Measurements from ENCODE around the gene KRTAP10-4. TPM values are rescaled to one million over a fixed set of nuclear protein-coding genes. Genes with fewer than 3 reads are reported as not detected.
A peak's percentile ranks its signal among the peaks of the same experiment; 100 is the strongest.
"Not testable (repeated sequence)": the region's sequence is repeated elsewhere in the genome, so short reads cannot be mapped to it uniquely, and the experiment has no call there.

Gene KRTAP10-4
- total RNA-seq, 1 experiment from 2014 or later = not detected

DNA sequence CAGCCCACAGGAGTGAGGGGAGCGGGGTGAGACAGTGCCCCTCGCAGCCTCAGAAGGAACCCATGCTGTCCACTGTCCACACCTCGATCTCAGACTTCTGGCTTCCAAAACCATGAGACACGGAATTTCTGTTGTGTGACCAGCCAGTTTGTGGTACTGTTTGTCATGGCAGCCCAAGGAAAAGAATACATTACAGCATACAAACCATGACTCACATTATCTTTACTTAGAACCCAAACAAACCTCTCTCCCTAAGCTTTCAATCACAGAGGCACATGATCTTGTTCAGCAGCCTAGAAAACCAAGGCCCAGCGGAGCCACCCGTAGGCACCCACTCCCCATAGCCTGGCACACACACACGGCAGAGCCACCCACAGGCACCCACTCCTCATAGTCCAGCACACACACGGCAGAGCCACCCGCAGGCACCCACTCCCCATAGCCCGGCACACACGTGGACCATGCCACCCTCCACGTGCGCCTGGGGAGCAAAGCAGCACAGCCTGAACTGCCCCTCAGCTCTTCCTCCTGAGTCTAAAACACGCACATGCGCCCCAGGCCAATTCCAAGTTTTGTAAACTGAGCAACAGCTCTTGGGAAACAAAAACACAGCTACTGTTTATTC lies 458 bp upstream of the KRTAP10-4 start:
- peak in 1 of 2 experiments; percentile 17 for DNase-seq (ENCODE audit: low read depth in 1 of 2, low spot score in 2 of 2)
- 0 out of 2 replicates have a peak, but pooled peaks cover 2% of the 10 kb centered on the region for H3K27me3 ChIP-seq (replicated peaks)
- no peaks in the 10 kb centered on the region for H3K9me3 ChIP-seq (replicated peaks)

DNA sequence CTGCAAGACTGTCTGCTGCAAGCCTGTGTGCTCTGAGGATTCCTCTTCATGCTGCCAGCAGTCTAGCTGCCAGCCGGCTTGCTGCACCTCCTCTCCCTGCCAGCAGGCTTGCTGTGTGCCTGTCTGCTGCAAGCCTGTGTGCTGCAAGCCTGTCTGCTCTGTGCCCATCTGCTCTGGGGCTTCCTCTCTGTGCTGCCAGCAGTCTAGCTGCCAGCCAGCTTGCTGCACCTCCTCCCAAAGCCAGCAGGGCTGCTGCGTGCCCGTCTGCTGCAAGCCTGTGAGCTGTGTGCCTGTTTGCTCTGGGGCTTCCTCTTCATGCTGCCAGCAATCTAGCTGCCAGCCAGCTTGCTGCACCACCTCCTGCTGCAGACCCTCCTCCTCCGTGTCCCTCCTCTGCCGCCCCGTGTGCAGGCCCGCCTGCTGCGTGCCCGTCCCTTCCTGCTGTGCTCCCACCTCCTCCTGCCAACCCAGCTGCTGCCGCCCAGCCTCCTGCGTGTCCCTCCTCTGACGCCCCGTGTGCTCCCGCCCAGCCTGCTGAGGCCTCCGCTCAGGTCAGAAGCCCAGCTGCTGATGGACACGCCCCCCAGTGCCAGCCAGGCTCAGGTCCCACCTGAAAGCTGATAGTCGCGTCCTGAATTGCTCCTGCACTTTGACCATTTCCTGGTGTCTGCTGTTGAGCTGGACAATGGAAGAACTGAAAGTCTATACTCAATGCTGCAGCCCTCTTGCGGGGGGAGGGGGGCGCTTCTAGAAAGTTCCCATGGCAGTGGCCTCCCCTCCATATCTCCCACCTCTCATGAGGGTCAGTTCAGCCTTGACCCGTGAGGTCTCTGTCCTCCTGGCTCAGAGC lies 1.2 kb downstream of the KRTAP10-4 start:
- Histone ChIP-seq H3K9me3 (replicated peaks) (no peaks in the 10 kb centered on the region), H3K27ac (no peak overlapping the region), H3K4me1 (replicated peaks) (no peaks in the 10 kb centered on the region), H3K4me3 (no peak overlapping the region), H3K36me3 (no peaks in the 10 kb centered on the region), H3K27me3 (replicated peaks) (0 out of 2 replicates have a peak, but pooled peaks cover 2% of the 10 kb centered on the region)
- DNase-seq (ENCODE audit: low read depth in 1 of 2, low spot score in 2 of 2) = no peak

More for the DNA sequence above, 458 bp upstream of the KRTAP10-4 start:
- no peaks in the 10 kb centered on the region for H3K36me3 ChIP-seq
- no peak overlapping the region for H3K4me3 ChIP-seq
- no peaks in the 10 kb centered on the region for H3K4me1 ChIP-seq (replicated peaks)
- H3K27ac ChIP-seq = no peak overlapping the region

DNA sequence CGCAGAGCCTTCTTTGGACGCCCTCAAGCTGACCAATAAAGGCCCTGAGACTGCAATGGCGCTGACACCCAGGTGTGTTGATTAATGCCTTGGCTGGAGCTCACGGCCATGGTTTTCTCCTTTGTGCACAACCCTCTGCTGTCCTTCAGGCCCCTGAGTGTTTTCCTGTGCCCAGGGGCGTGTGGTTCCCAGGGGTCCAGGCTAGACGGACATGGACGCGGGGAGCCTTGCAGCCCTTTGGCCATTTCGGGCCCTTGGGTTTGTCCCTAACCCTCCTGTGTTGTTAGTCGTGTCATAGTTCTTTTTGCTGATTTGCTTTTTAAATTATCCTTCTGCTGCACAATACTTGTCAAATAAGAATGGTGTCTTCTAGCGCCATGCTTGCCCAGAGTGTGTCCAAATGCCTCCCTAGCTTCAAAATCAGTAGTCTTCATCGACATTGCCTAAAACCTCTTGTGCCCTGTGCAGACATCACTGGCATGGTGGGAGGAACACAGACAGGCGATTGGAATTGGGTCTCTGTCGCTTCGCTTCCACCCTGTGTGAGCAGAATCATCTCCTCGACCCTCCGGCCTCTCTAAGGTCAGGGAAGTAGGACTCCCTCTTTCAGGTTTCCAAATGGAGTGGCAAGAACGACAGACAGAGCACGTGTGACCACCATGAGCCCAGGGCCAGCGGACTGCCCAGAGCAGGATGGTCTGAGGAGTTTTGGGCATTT lies 1.9 kb downstream of the KRTAP10-4 start:
- DNase-seq (ENCODE audit: low read depth in 1 of 2, low spot score in 2 of 2) = no peak
- 0 out of 2 replicates have a peak, but pooled peaks cover 2% of the 10 kb centered on the region for H3K27me3 ChIP-seq (replicated peaks)
- no peak overlapping the region for H3K27ac ChIP-seq
- H3K4me3 ChIP-seq = no peak overlapping the region
- H3K36me3 ChIP-seq = no peaks in the 10 kb centered on the region
- no peaks in the 10 kb centered on the region for H3K4me1 ChIP-seq (replicated peaks)
- no peaks in the 10 kb centered on the region for H3K9me3 ChIP-seq (replicated peaks)

DNA sequence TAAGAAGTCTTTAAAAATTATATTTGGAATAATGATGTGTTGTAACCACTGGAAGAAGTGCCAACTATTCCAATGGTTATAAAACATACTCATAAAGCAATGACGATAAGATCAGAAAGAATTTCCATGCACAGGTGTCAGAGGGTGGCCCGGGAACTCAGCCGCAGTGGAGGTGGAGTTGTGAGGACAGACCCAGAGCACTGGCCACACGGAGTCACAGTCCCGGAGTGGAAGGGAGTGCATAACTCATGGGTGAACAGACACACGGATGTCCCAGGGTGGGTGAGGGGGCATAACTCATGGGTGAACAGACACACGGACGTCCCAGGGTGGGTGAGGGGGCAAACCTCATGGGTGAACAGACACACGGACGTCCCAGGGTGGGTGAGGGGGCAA lies 2.5 kb downstream of the KRTAP10-4 start:
- no peaks in the 10 kb centered on the region for H3K4me1 ChIP-seq (replicated peaks)
- H3K36me3 ChIP-seq = no peaks in the 10 kb centered on the region
- no peak overlapping the region for H3K27ac ChIP-seq
- H3K9me3 ChIP-seq (replicated peaks) = no peaks in the 10 kb centered on the region
- H3K27me3 ChIP-seq (replicated peaks) = no peaks in the 10 kb centered on the region
- no peak overlapping the region for H3K4me3 ChIP-seq
- no peak for DNase-seq (ENCODE audit: low read depth in 1 of 2, low spot score in 2 of 2)

DNA sequence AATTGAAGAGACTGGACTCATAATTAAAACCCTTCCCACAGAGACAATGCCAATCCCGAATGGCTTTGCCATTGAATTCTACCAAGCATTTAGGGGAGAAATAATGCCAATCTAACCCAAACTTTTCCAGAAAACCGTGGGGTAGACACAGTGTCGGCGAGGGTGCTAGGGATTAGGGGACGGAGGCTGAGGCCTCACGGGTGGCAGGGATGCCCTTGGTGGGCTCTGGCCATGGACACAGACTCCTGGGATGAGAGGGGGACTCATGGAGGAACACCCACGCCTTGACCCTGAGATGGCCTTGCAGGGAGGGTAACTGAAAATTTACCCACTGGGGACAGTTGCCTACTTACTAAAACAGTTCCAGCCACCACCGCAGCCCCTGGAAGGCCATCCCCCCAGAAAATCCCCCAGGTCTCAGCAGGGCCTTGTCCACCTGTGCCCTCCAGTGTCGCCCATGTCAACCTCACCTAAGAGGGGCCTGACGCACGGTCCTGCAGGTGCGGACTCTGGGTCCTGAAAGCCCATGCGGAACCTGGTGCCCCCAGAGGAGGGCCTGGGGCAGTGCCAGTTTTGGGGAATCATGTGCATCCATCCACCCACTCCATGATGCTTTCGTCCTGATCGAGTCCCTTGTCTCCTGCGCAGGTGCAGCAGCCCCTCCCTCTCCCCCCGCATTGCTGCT lies 5.0 kb downstream of the KRTAP10-4 start:
- H3K27ac ChIP-seq = no peak overlapping the region
- no peaks in the 10 kb centered on the region for H3K27me3 ChIP-seq (replicated peaks)
- H3K4me1 ChIP-seq (replicated peaks) = no peaks in the 10 kb centered on the region
- no peaks in the 10 kb centered on the region for H3K36me3 ChIP-seq
- no peak overlapping the region for H3K4me3 ChIP-seq
- no peaks in the 10 kb centered on the region; the same call in 1 of the 2 replicates for H3K9me3 ChIP-seq (replicated peaks)
- DNase-seq (ENCODE audit: low read depth in 1 of 2, low spot score in 2 of 2) = no peak

DNA sequence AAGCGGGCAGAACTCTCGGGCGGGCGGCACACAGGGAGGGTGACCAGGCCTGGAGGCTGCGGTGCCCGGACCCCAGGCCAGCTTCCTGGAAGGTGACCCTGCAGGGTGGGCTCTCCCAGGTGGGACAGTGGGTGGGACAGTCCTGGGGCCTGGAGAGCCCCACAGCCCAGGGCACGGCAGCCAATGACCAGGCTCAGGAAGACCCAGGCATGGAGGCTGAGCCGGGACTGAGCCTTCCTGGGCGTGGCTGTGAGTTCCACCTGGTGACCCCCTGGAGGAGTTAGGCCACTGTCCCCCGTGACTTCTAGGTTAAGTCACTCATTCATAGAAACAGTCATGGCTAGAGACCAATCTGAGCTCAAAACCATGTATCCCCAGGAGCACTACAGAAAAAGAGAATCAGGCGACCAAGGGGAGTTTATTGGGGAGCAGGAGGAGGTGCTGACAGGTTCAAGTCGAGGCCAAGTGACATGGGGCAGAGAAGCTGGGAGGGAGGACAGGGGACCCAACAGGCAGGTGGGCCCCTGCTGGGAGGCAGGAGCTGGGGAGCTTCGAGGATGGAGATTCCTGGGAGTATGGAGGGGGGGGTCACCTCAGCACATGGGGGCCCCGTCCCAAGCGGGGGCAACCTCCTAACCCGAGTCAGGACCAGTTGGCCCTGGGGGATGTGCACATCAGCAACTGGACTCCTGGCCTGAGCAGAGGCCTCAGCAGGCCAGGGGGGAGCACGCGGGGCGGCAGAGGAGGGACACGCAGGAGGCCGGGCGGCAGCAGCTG lies 5.7 kb downstream of the KRTAP10-4 start:
- DNase-seq (ENCODE audit: low read depth in 1 of 2, low spot score in 2 of 2) = no peak
- no peak overlapping the region for H3K27ac ChIP-seq
- H3K36me3 ChIP-seq = no peaks in the 10 kb centered on the region
- H3K4me3 ChIP-seq = no peak overlapping the region
- H3K4me1 ChIP-seq (replicated peaks) = no peaks in the 10 kb centered on the region
- 0 out of 2 replicates have a peak, but pooled peaks cover under 1% of the 10 kb centered on the region for H3K27me3 ChIP-seq (replicated peaks)
- H3K9me3 ChIP-seq (replicated peaks) = no peaks in the 10 kb centered on the region; the same call in 1 of the 2 replicates

DNA sequence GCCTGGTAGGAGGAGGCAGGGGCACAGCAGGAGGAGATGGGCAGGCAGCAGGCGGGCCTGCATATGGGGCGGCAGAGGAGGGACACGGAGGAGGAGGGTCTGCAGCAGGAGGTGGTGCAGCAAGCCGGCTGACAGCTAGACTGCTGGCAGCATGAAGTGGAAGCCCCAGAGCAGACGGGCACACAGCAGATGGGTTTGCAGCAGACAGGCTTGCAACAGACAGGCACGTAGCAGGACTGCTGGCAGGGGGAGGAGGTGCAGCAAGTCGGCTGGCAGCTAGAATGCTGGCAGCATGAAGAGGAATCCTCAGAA lies 6.3 kb downstream of the KRTAP10-4 start:
- no peak overlapping the region for H3K4me3 ChIP-seq
- H3K9me3 ChIP-seq (replicated peaks) = no peaks in the 10 kb centered on the region; the same call in 1 of the 2 replicates
- no peaks in the 10 kb centered on the region for H3K4me1 ChIP-seq (replicated peaks)
- no peaks in the 10 kb centered on the region for H3K36me3 ChIP-seq
- H3K27ac ChIP-seq = no peak overlapping the region
- no peak for DNase-seq (ENCODE audit: low read depth in 1 of 2, low spot score in 2 of 2)
- peaks cover 6% of the 10 kb centered on the region; the same call in 1 of the 2 replicates for H3K27me3 ChIP-seq (replicated peaks)

DNA sequence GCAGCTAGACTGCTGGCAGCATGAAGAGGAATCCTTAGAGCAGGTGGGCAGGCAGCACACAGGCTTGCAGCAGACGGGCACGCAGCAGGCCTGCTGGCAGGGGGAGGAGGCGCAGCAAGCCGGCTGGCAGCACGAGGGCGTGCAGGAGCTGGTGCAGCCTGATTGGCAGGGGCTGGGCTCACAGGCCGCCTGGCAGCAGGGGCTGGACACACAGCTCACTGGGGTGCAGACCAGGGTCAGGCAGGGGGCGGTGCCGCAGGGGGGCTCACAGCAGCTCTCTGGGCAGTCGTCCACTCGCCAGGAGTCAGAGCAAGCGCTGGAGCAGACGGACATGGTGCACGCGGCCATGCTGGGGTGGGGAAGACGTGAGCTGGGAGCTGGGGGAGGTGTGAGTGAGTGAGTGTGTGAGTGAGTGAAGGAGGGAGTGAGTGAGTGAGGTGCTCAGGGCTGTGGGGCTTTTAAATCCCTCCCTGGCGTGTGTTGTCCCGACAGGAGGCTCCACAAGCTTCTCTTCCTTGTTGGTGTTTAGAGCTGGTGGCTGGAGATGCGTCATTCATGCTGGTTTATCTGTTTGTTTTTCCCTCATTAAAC lies 6.8 kb downstream of the KRTAP10-4 start, which contains the start of gene KRTAP10-5:
TSS of gene KRTAP10-5 (minus strand) at position 374 of the 591 bp plus-strand sequence. CDS start at position 348, 26 bp downstream.
- H3K27ac ChIP-seq; H3K4me1 ChIP-seq (replicated peaks); DNase-seq (ENCODE audit: low read depth in 1 of 2, low spot score in 2 of 2); H3K27me3 ChIP-seq (replicated peaks); H3K9me3 ChIP-seq (replicated peaks); H3K36me3 ChIP-seq; H3K4me3 ChIP-seq: not testable (repeated sequence)

DNA sequence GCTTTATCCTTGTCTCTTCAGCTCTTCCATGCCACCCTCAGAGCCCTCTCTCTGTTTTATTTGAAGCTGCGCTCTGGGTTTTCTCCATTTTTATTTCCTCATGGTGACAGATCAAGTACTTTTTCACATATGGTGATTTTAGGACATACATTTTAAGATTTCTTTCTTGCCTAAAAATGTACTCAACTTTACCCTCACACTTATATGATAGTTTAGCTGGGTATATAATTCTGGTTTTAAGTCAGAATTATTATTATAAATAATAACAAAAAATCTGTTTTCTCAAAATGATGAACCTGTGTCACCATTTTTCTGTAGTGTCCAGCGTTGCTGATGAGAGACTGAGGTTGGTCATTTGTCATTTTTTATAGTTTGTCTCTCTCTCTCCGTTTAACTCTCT lies 7.6 kb downstream of the KRTAP10-4 start:
- no peaks in the 10 kb centered on the region for H3K36me3 ChIP-seq
- no peak overlapping the region for H3K4me3 ChIP-seq
- H3K4me1 ChIP-seq (replicated peaks) = no peaks in the 10 kb centered on the region
- H3K9me3 ChIP-seq (replicated peaks) = no peaks in the 10 kb centered on the region; the same call in 1 of the 2 replicates
- no peak for DNase-seq (ENCODE audit: low read depth in 1 of 2, low spot score in 2 of 2)
- H3K27me3 ChIP-seq (replicated peaks) = peaks cover 8% of the 10 kb centered on the region; the same call in 1 of the 2 replicates
- no peak overlapping the region for H3K27ac ChIP-seq

DNA sequence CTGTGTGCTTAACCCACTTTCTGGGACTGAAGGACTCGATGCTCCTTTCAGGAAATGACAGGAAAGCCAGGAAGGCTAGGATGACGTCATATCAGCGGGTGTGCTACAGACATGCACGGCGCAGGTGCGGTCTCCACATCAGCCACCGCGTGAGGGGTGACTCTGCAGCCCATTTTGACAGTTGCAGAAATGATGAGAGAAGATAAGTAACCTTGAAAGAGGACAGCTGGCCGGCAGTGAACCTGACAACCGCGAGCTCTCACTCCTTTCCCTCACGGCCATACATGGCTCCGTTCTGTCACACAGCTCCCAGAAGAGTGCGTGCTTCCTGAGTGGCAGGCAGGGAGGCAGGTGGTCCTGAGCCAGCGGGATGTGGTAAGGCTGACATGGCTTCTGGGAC lies 8.5 kb downstream of the KRTAP10-4 start:
- Histone ChIP-seq H3K4me1 (replicated peaks) (no peaks in the 10 kb centered on the region), H3K27me3 (replicated peaks) (peaks cover 8% of the 10 kb centered on the region; the same call in 1 of the 2 replicates), H3K36me3 (no peaks in the 10 kb centered on the region), H3K9me3 (replicated peaks) (no peaks in the 10 kb centered on the region; the same call in 1 of the 2 replicates), H3K27ac (no peak overlapping the region), H3K4me3 (no peak overlapping the region)
- DNase-seq (ENCODE audit: low read depth in 1 of 2, low spot score in 2 of 2) = no peak

DNA sequence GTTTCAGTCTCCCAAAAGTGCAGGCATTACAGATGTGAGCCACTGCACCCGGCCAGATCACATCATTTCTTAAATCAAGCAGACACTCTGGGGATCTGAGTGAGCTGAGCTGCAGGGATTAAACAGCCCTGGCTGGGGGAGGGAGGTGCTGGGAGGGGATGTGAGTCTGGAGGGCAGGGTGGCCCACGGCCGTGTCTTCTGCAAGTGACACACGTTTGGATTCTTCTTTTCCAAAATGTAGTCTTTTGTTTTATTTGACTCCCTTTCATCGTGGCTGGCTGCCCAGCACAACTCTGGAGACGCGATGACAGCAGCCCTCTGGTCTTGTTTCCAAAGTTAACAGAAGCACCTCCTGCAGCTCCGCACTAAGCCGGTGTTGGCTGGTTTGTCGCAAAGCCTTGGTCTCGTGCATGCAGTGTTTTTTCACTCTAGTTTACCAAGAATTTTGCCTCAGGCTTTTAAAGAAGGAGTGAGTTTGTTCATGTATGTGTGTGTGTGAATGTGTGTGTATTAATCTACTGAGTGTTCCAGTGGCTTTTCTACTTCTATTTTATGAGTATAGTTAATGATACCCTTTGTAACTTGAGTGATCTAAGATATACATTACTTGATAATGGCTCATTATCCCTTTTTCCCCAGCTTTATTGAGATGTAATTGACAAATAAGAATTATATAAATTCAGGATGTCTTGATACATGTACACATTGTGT lies 9.7 kb downstream of the KRTAP10-4 start:
- Histone ChIP-seq H3K4me1 (replicated peaks) (no peaks in the 10 kb centered on the region), H3K36me3 (no peaks in the 10 kb centered on the region), H3K27me3 (replicated peaks) (peaks cover 8% of the 10 kb centered on the region; the same call in 1 of the 2 replicates), H3K27ac (no peak overlapping the region), H3K4me3 (no peak overlapping the region), H3K9me3 (replicated peaks) (no peaks in the 10 kb centered on the region; the same call in 1 of the 2 replicates)
- DNase-seq (ENCODE audit: low read depth in 1 of 2, low spot score in 2 of 2) = no peak

DNA sequence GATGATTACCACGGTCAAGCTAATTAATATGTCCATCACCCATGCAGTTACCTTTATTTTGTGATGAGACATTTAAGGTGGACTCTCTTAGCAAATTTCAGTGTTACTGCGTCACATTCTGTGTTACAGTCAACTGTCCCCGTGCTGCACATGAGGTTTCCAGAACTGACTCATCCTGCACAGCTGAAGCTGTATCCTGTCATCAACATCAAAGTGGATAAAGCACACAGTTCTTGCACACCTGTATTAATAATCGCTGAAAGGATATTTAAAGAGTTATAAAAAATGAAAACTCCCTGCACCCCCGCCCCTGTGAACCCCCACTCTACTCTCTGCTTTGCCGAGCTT lies 10.2 kb downstream of the KRTAP10-4 start:
- no peaks in the 10 kb centered on the region for H3K36me3 ChIP-seq
- no peak for DNase-seq (ENCODE audit: low read depth in 1 of 2, low spot score in 2 of 2)
- H3K4me3 ChIP-seq = no peak overlapping the region
- H3K4me1 ChIP-seq (replicated peaks) = no peaks in the 10 kb centered on the region
- no peak overlapping the region for H3K27ac ChIP-seq
- H3K9me3 ChIP-seq (replicated peaks) = no peaks in the 10 kb centered on the region; the same call in 1 of the 2 replicates
- H3K27me3 ChIP-seq (replicated peaks) = peaks cover 8% of the 10 kb centered on the region; the same call in 1 of the 2 replicates

Data from SJSA1 (cell line).